ENCODE data around the gene ZNF81. TPM values are rescaled to one million over a fixed set of nuclear protein-coding genes. Genes with fewer than 3 reads are reported as not detected.

Gene ZNF81
- total RNA-seq, 4 donors from 2014 or later = 1.00 to 4.3 (median 3.3) TPM

- ATAC-seq = no peak
- in situ Hi-C loops (cut with MboI; ENCODE audit: low sequenced_read_pairs in 4 of 4) (loop anchor here in 1 of 4 donors (25.0 kb wide), 1 partner anchor 175 kb away; no protein-coding TSS in a partner anchor), intact Hi-C loops (cut with DNase I; ENCODE audit: low total_unique reads) (no loop called here)
- no peaks in the 10 kb centered on the region for H3K36me3 ChIP-seq
- no peak for DNase-seq
- no peak overlapping the region for H3K27ac ChIP-seq
- H3K9me3 ChIP-seq = no peaks in the 10 kb centered on the region
- TF ChIP-seq CTCF (IDR thresholded peaks at IDR 0.05 in 4 of 5, conservative IDR thresholded peaks at IDR 0.05 in 1 of 5) = no peak
- TF ChIP-seq POLR2A (IDR thresholded peaks at IDR 0.05) = no peak
- no peak overlapping the region for H3K4me3 ChIP-seq
- H3K4me1 ChIP-seq = no peaks in the 10 kb centered on the region
- H3K27me3 ChIP-seq = no peaks in the 10 kb centered on the region
Measured at GRCh38 chrX:47862680-47863079, 26.0 kb downstream of the ZNF81 start.

GRCh38 chrX:47863187-47863586, 26.5 kb downstream of the ZNF81 start:
- TF ChIP-seq CTCF (IDR thresholded peaks at IDR 0.05 in 4 of 5, conservative IDR thresholded peaks at IDR 0.05 in 1 of 5) (no peak), POLR2A (IDR thresholded peaks at IDR 0.05) (no peak)
- in situ Hi-C loops (cut with MboI; ENCODE audit: low sequenced_read_pairs in 4 of 4) = loop anchor here in 1 of 4 donors (25.0 kb wide), 1 partner anchor 174 kb away; no protein-coding TSS in a partner anchor
- ATAC-seq (no peak), DNase-seq (no peak)
- Histone ChIP-seq H3K27ac (no peak overlapping the region), H3K9me3 (no peaks in the 10 kb centered on the region), H3K4me3 (no peak overlapping the region), H3K27me3 (no peaks in the 10 kb centered on the region), H3K36me3 (no peaks in the 10 kb centered on the region), H3K4me1 (no peaks in the 10 kb centered on the region)
- intact Hi-C loops (cut with DNase I; ENCODE audit: low total_unique reads) = no loop called here

- no peak for ATAC-seq
- no peak overlapping the region for H3K27ac ChIP-seq
- no peak for DNase-seq
- TF ChIP-seq CTCF (IDR thresholded peaks at IDR 0.05 in 4 of 5, conservative IDR thresholded peaks at IDR 0.05 in 1 of 5) = no peak
- TF ChIP-seq POLR2A (IDR thresholded peaks at IDR 0.05) = no peak
- intact Hi-C loops (cut with DNase I; ENCODE audit: low total_unique reads) = no loop called here
- H3K4me3 ChIP-seq = no peak overlapping the region
- H3K36me3 ChIP-seq = no peaks in the 10 kb centered on the region
- H3K9me3 ChIP-seq = no peaks in the 10 kb centered on the region
- H3K27me3 ChIP-seq = no peaks in the 10 kb centered on the region
- in situ Hi-C loops (cut with MboI; ENCODE audit: low sequenced_read_pairs in 4 of 4) = loop anchor here in 1 of 4 donors (25.0 kb wide), 1 partner anchor 173 kb away; no protein-coding TSS in a partner anchor
- H3K4me1 ChIP-seq = no peaks in the 10 kb centered on the region
Measured at GRCh38 chrX:47864300-47864699, 27.6 kb downstream of the ZNF81 start.

- TF ChIP-seq POLR2A (IDR thresholded peaks at IDR 0.05) (no peak), CTCF (IDR thresholded peaks at IDR 0.05 in 4 of 5, conservative IDR thresholded peaks at IDR 0.05 in 1 of 5) (no peak)
- DNase-seq (no peak), ATAC-seq (no peak)
- Histone ChIP-seq H3K9me3 (no peaks in the 10 kb centered on the region), H3K4me3 (no peak overlapping the region), H3K27me3 (no peaks in the 10 kb centered on the region), H3K4me1 (no peaks in the 10 kb centered on the region), H3K36me3 (no peaks in the 10 kb centered on the region), H3K27ac (no peak overlapping the region)
- in situ Hi-C loops (cut with MboI; ENCODE audit: low sequenced_read_pairs in 4 of 4) = loop anchor here in 1 of 4 donors (25.0 kb wide), 1 partner anchor 173 kb away; no protein-coding TSS in a partner anchor
- intact Hi-C loops (cut with DNase I; ENCODE audit: low total_unique reads) = no loop called here
Measured at GRCh38 chrX:47864785-47865184, 28.1 kb downstream of the ZNF81 start.

GRCh38 chrX:47873123-47873522, 36.4 kb downstream of the ZNF81 start:
- intact Hi-C loops (cut with DNase I; ENCODE audit: low total_unique reads) = no loop called here
- in situ Hi-C loops (cut with MboI; ENCODE audit: low sequenced_read_pairs in 4 of 4) = loop anchor here in 1 of 4 donors (25.0 kb wide), 1 partner anchor 164 kb away; no protein-coding TSS in a partner anchor
- Histone ChIP-seq H3K4me3 (no peak overlapping the region), H3K36me3 (no peaks in the 10 kb centered on the region), H3K27ac (no peak overlapping the region), H3K9me3 (no peaks in the 10 kb centered on the region), H3K4me1 (no peaks in the 10 kb centered on the region), H3K27me3 (no peaks in the 10 kb centered on the region)
- no peak for ATAC-seq
- TF ChIP-seq CTCF (IDR thresholded peaks at IDR 0.05 in 4 of 5, conservative IDR thresholded peaks at IDR 0.05 in 1 of 5) (no peak), POLR2A (IDR thresholded peaks at IDR 0.05) (no peak)
- no peak for DNase-seq

Measured in gastrocnemius medialis (tissue), 4 donors.